NCI-H2107 (cell line): ENCODE measurements around the gene NUMB.
A peak's percentile ranks its signal among the peaks of the same experiment; 100 is the strongest.

ENCODE experiments used
- DNase-seq: peaks from one replicate; lab custom pipeline; 2025; lab: John Stamatoyannopoulos, UW

Gene NUMB

DNA sequence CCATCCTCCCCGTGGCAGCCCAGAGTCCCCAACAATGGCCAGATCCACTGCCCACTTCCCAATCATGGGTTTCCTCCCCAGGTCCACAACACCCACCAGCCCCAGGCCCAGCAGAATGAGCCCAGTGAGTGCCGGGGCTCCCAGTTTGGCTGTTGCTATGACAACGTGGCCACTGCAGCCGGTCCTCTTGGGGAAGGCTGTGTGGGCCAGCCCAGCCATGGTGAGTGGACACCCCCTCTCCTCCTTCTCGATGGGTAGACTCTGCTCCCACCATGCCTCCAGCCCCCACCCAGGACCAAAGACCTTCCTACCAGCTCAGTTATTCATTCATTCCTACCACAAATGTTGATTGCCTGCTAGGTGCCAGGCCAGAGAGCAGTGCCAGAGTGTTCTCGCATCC is 197.3 kb downstream of the NUMB start:
- no peak for DNase-seq

DNA sequence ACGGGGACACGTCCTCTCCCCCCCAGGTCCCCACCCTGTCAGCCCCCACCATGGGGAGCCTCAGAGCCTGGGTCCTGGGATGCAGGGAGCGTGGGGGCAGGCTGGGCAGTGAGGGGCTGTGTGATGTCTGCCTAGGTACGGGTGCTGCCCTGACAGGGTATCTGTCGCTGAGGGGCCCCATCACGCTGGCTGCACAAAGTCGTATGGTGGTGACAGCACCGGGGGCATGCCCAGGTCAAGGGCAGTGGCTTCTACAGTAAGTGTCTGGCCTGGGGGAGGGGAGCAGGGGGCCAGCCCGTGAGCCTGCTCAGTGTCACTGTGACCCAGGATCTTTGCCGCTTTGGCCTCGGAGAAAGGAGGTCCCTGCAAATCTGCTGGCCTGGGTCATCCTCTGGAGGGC is 197.8 kb downstream of the NUMB start:
- DNase-seq, result no peak

- no peak for DNase-seq
Measured at GRCh38 chr14:73259837-73260236, 198.5 kb downstream of the NUMB start.

DNA sequence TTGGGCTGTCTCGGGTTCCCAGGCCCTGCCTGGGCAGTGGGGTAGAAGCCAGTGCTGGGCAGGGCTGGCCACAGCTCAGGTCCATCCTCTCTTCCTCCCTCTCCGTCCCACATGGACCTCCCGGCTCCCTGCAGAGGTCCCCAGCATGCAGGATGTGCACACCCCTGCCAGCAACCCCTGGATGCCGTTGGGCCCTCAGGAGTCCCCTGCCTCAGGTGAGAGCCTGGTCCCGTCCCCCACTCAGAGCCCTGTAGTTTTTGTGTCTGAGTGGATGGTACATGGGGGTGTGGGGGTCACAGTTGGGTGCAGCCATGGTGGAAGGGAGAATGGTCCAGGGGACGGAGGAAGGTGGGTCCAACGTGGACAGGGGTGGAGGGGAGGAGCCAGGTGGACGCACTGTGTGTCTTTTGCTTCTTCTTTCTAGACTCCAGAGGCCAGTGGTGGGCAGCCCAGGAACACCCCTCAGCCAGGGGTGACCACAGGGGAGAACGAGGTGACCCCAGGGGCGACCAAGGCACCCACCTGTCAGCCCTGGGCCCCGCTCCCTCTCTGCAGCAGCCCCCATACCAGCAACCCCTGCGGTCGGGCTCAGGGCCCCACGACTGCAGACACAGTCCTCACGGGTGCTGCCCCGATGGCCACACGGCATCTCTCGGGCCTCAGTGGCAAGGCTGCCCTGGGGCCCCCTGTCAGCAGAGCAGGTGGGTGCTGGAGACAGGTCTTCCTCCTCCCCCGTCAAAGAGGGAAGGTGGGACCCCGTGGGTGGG is 199.3 kb downstream of the NUMB start:
- DNase-seq, result no peak

DNA sequence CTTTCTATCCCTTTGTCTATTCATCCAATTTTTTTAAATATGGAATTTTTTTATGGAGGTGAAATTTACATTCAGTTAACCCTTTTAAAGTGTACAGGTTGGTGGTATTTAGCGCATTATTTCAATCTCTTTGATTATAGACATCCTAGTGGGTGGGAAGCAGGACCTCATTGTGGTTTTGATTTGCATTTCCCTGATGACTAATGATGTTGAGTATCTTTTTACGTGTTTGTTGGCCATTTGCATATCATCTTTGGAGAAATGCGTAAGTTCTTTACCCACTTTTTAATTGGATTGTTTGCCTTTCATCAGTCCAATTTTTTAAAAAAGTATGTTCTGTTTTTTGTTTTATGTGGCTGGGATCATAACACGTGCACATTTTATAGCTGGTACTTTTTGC is 200.3 kb downstream of the NUMB start:
- no peak for DNase-seq

- no peak for DNase-seq
Measured at GRCh38 chr14:73255693-73256225, 202.6 kb downstream of the NUMB start.

DNA sequence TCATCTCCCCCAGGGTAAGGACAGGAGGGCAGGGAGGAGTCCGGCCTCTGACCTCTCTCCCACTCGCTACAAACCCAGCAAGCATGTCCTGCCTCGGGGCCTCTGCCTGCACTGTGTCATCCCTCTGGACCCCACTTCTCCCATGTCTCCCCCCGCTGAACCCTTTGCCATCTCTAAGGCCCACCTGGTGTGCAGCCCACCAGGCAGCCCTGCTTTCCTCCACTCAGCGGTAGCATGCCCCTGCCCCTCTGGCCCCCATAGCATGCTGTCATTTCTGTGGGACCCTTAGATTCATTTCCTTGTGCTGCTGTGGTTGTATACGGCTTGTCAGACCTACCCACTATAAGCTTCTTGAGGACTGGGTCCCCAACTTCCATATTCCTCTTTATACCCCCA is 203.3 kb downstream of the NUMB start:
- DNase-seq, result no peak

DNA sequence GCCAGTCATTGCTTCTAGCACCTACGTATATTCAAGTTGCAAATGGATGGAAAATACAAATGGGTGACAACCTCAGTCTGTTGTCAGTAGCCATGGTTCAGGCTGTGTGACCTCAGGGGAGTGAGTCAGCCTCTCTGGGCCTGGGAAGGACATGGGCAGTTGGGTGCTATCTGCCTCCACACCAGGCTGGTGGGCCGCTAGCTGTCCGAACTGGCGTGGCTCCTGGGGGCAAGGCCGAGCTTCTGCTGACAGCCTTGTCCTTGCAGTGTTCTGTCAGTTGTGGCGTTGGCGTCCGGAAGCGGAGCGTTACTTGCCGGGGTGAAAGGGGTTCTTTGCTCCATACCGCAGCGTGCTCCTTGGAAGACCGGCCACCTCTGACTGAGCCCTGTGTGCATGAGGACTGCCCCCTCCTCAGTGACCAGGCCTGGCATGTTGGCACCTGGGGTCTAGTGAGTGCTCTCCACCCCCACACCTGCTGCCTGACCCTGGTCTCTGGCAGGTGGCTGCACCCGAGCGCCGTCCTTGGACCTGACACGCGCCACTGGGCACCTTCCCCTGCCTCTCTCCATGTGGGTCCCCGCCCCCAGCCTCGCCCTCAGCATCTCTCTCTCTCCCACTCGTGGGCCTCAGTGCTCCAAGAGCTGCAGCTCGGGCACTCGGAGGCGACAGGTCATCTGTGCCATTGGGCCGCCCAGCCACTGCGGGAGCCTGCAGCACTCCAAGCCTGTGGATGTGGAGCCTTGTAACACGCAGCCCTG is 203.9 kb downstream of the NUMB start:
- no peak for DNase-seq

- DNase-seq, result no peak
Measured at GRCh38 chr14:73253721-73254120, 204.6 kb downstream of the NUMB start.

DNA sequence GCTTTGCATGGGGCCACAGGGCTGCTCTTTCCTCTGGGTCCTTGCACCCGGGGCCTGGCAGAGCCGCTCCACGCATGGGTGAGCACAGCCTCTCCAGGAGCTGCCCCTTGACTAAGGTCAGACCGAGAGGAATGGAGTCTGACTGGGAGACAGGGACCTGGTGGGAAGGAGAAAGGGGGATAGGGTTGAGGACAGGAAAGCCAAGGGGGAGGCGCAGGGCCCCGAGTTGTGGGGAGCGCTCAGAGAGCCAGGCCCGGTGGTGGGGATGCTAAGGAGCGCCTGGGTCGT is 205.1 kb downstream of the NUMB start:
- DNase-seq, result no peak

- no peak for DNase-seq
Measured at GRCh38 chr14:73252491-73253322, 205.6 kb downstream of the NUMB start.

DNA sequence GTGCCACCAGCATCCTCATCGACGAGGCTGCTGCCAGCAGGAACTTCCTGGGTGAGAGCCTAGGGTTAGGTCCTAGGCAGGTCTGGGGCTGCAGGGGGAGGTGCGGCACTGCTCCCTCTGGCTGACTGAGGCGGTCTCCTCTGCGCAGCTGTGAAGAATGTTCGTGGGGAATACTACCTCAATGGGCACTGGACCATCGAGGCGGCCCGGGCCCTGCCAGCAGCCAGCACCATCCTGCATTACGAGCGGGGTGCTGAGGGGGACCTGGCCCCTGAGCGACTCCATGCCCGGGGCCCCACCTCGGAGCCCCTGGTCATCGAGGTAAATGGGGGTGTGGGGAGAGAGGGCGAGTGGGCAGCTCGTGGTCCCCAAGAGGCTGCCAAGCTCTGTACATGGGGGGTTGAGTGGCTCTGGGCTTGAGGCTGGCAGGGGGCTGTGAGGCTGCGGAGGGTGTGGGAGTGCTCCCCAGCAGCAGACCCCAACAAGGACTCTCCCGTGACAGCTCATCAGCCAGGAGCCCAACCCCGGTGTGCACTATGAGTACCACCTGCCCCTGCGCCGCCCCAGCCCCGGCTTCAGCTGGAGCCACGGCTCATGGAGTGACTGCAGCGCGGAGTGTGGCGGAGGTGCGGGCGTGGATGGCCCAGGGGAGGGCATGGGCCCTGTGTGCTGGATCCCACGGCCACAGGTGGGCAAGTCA is 206.7 kb downstream of the NUMB start:
- DNase-seq, result no peak

DNA sequence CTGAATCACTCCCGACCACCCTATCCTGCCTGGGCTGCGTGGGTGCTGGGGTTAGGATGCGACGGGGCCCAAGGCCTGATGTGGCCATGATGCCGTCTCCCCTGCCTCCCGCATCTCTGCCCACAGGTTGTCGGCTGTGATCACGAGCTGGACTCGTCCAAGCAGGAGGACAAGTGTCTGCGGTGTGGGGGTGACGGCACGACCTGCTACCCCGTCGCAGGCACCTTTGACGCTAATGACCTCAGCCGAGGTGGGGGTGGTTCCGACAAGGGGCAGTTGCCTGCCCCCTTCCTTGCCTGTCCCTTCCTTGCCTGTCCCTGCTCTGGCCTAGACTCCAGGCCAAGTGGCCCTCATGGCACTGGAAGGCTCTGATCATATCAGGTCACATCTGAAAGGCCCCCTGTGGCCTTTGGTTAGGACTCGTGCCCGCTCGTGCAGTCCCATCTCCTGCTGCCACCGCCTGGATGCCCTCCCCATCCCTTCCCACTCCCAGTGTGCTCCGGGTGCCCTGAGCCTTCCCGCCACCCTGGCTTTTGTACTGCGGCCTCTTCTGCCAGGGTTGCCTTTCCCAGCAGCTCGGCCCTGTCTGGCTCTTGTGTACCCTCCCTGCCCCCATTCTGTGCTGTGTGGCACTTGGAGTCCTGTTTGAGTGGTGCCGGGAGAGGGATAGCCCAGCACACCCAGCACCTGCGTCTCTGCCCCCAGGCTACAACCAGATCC is 207.4 kb downstream of the NUMB start:
- peak; percentile 79 for DNase-seq

GRCh38 chr14:73250317-73250713 is 208.0 kb downstream of the NUMB start:
- DNase-seq, result no peak

DNA sequence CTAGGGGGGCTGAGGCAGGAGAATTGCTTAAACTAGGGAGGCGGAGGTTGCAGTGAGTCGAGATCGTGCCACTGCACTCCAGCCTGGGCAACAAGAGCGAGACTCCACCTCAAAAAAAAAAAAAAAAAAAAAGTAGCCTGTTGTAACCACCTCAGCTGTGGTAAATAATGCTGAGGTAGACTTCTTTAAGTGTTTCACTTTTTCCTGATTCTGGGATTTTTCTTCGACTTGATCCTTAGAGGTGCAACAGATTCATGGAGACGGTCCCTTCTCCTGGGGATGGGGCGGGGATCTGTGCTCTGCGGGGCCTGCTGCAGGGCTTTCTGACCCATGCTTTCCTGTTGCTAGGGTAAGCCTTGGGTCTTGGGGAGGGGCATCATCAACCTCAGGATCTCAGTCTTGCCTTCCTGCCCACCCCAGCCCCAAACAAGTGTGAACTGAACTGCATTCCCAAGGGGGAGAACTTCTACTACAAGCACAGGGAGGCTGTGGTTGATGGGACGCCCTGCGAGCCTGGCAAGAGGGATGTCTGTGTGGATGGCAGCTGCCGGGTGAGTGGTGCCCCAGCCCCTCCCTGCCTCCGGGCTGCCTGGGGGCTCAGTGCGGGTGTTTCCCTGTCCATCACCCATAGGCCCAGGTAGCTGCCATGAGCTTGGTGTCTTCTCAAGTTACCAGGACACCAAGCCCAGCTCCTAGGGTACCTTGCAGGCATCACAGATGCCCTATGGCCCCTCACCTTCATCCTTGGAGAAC is 208.6 kb downstream of the NUMB start:
- no peak for DNase-seq

DNA sequence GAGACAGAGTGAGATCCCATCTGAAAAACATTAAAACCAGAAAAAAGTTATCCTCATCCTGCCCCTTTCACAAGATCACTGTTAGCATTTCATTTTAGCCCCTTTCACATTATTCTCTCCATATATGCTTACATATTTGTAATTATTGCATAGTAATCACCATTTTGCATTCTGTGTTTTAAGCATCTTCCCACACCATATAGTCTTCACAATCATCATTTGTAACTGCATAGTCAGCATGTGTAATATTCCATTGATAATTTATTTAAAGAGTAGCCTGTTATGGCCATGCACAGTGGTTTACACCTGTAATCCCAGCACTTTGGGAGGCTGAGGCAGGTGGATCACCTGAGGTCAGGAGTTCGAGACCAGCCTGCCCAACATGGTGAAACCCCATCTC is 209.2 kb downstream of the NUMB start:
- DNase-seq, result no peak

DNA sequence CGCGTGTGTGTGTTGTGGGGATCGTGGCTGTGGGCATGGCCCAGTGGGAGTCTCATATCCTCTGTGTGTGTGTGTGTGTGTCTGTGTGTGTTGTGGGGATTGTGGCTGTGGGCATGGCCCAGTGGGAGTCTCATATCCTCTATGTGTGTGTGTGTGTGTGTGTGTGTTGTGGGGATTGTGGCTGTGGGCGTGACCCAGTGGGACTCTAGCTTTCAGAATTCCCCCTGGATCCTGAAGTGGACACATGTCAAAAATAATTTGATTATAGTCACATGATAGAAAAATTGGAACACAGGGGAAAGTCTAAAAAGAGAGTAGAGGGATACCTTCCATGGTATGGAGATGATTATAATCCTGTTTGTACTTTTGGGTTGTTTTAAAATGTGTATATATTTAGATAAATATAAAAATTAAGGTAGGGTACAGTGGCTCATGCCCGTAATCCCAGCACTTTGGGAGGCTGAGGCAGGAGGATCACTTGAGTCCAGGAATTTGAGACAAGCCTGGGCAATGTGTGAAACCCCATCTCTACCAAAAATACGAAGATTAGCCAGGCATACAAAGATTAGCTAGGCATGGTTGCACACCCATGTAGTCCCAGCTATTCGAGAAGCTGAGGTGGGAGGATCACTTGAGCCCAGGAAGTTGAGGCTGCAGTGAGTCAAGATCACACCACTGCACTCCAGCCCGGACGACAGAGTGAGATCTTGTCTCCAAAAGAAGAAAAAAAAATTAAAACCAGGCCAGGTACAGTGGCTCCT is 210.1 kb downstream of the NUMB start:
- no peak for DNase-seq

- DNase-seq, result no peak
Measured at GRCh38 chr14:73246387-73247150, 211.8 kb downstream of the NUMB start.
